G401.6 (cell line): ENCODE measurements around the gene TANC2.

Experiments
- FAIRE-seq: peaks from 2 replicates; lab custom pipeline; 2012; peaks lifted over from hg19 to GRCh38; lab: Jason Lieb, UNC

Gene TANC2

DNA sequence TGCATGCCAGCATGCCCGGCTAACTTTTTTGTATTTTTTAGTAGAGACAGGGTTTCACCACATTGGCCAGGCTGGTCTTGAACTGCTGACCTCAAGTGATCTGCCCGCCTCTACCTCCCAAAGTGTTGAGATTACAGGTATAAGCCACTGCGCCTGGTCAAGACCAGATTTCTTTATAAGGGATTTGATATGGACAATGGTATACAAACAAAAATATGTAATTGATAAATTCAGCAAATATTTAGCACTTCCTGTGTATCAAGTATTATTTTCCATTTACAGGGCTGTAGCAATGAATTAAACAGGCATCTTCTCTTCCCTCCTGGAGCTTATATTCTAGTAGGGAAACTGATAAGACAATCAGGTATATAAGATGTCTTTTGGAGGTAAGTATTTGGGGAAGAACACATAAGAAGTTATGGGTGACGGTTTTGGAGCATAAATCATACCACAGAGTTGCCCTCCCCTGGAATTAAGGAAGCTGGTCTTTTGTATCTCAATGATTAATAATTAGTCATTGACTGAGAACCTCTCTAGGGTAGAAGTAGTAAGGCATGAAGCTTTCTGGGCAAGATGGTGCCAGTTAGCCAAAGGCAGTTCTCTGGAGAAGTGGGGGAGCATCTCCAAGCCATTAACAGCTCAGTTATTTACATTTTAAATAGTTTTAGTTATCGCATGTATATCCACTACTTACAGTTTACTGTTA is 35.8 kb downstream of the TANC2 start:
- no peak for FAIRE-seq

DNA sequence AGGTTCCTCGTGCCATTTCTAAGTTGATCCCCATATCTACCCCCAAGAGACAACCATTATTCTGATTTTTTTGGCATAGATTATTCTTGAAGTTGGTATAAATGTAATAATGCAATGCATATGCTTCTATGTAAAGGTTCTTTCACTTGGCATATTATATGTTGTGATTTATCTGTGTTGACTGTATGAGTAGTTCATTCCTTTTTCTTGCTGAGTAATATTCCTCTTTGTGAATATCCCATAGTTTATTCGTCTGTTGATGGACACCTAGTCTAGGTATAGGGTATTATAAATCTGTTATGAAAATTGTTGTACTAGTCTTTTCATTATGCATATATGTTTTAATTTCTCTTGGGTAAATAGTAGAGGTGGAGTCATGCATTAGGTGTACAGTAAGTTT is 36.6 kb downstream of the TANC2 start:
- FAIRE-seq = no peak

DNA sequence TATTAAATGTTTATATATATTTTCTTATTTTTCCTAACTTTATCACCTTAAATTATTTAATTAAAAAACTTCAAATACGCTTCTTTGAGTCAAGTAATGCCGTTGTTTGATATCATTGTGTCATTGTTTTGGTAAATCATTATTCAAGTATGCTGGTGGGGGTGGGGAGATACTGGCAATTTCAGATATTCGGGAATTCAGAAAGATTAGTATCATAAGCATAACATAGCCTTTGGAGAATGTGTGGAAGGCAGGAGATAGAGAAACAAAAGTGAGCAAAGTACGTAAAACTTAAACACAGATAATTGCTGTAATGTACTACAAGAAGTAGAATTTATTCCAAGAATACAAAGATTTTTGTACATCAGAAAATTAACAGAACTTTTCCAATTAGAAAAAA is 49.8 kb downstream of the TANC2 start:
- FAIRE-seq = no peak
